ENCODE data around the gene BPIFB1. TPM values are rescaled to one million over a fixed set of nuclear protein-coding genes. Genes with fewer than 3 reads are reported as not detected.
A peak's percentile ranks its signal among the peaks of the same experiment; 100 is the strongest.

Gene BPIFB1
- total RNA-seq, 2 donors from 2014 or later: 0.24 to 0.26 TPM

DNA sequence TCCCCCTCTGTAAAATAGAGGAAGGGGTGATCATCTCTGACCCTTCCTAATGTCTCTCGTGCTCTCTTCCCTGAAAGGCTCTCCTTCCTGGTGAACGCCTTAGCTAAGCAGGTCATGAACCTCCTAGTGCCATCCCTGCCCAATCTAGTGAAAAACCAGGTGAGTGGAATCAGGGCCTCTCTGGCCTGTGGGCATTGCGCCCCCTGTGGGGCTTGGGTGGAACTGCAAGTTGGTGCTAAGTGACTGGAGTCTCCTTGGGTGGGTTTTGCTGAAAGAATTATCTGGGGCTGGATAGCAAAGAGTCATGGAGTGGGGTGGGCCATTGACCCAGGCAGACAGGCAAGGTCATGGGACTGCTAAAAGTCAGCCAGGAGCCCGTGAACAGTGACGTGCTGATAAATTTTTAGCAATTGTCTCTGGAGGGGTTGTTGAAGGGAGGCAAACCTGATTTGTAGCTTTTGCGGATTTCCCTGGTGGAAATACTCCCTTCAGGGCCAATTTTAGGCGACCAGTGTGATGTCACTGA, 8.9 kb downstream of the BPIFB1 start:
- Histone ChIP-seq H3K9me3 (ENCODE audit: control insufficient read depth, low read length) (no peaks in the 10 kb centered on the region), H3K27me3 (ENCODE audit: control insufficient read depth, insufficient read depth, low read length, poor library complexity, severe bottlenecking) (peaks cover 7% of the 10 kb centered on the region), H3K4me3 (ENCODE audit: low read length) (no peak overlapping the region), H3K27ac (ENCODE audit: low read depth, low read length) (no peak overlapping the region), H3K9ac (ENCODE audit: extremely low read depth, low read length, poor library complexity, severe bottlenecking) (no peak overlapping the region), H3K36me3 (ENCODE audit: control insufficient read depth, insufficient read depth, low read length) (no peaks in the 10 kb centered on the region), H3K4me1 (ENCODE audit: control insufficient read depth, insufficient read depth, low read length) (no peaks in the 10 kb centered on the region)
- Mint-ChIP-seq H3K4me1 (no peaks in the 10 kb centered on the region), H3K9me3 (no peaks in the 10 kb centered on the region), H3K27me3 (ENCODE audit: insufficient read depth) (peaks cover 28% of the 10 kb centered on the region), H3K27ac (no peak overlapping the region), H3K4me3 (no peak overlapping the region), H3K36me3 (ENCODE audit: low read depth) (no peaks in the 10 kb centered on the region)
- 40 to 59% methylated on average over 1 to 7 of the region's 7 CpGs for WGBS, 2 experiments (ENCODE audit: insufficient coverage in 1 of 2, insufficient read length in 1 of 2)
- peak; percentile 96 for DNase-seq
- TF ChIP-seq CTCF (conservative IDR thresholded peaks at IDR 0.05): peak; percentile 100

GRCh38 chr20:33296206-33296605, 13.2 kb downstream of the BPIFB1 start:
- H3K36me3 ChIP-seq (ENCODE audit: control insufficient read depth, insufficient read depth, low read length): no peaks in the 10 kb centered on the region
- H3K36me3 Mint-ChIP-seq (ENCODE audit: low read depth): no peaks in the 10 kb centered on the region
- no peak overlapping the region for H3K27ac ChIP-seq (ENCODE audit: low read depth, low read length)
- no peak overlapping the region for H3K27ac Mint-ChIP-seq
- peaks cover 34% of the 10 kb centered on the region for H3K27me3 Mint-ChIP-seq (ENCODE audit: insufficient read depth)
- no peak for TF ChIP-seq CTCF (conservative IDR thresholded peaks at IDR 0.05)
- no peaks in the 10 kb centered on the region for H3K9me3 ChIP-seq (ENCODE audit: control insufficient read depth, low read length)
- peaks cover 2% of the 10 kb centered on the region for H3K4me1 Mint-ChIP-seq
- DNase-seq: no peak
- no peaks in the 10 kb centered on the region for H3K9me3 Mint-ChIP-seq
- H3K9ac ChIP-seq (ENCODE audit: extremely low read depth, low read length, poor library complexity, severe bottlenecking): no peak overlapping the region
- H3K4me3 ChIP-seq (ENCODE audit: low read length): no peak overlapping the region
- no peaks in the 10 kb centered on the region for H3K4me1 ChIP-seq (ENCODE audit: control insufficient read depth, insufficient read depth, low read length)
- H3K4me3 Mint-ChIP-seq: no peak overlapping the region
- H3K27me3 ChIP-seq (ENCODE audit: control insufficient read depth, insufficient read depth, low read length, poor library complexity, severe bottlenecking): peaks cover 29% of the 10 kb centered on the region
- WGBS, 2 experiments (ENCODE audit: insufficient coverage in 1 of 2, insufficient read length in 1 of 2): 81 to 83% methylated on average over 3 of the region's 3 CpGs

DNA sequence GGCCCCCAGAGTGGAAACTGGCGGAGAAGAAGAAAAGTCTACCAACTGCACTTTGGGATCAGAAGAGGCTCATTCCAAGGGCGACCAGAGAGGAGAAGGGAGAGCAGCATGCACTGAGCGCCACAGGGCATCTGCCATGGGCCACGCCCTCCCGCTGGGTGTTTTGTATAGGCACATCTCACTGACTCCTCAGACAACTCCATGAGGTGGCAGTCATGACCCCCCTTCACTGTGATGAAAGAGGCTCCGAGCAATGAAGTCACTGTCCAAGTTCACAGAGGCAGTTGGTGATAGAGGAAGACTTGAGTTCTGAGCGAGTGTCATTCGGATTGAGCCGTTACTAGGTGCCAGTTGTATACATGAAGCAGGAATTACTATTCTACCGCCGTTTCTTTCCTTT, 15.4 kb downstream of the BPIFB1 start:
- no peak overlapping the region for H3K4me3 Mint-ChIP-seq
- TF ChIP-seq CTCF (conservative IDR thresholded peaks at IDR 0.05): no peak
- H3K9me3 Mint-ChIP-seq: no peaks in the 10 kb centered on the region

More for the DNA sequence above, 15.4 kb downstream of the BPIFB1 start:
- Mint-ChIP-seq H3K4me1 (peaks cover 2% of the 10 kb centered on the region), H3K27ac (no peak overlapping the region), H3K27me3 (ENCODE audit: insufficient read depth) (peaks cover 36% of the 10 kb centered on the region), H3K36me3 (ENCODE audit: low read depth) (no peaks in the 10 kb centered on the region)
- H3K27me3 ChIP-seq (ENCODE audit: control insufficient read depth, insufficient read depth, low read length, poor library complexity, severe bottlenecking): peaks cover 29% of the 10 kb centered on the region
- DNase-seq: peak; percentile 57
- no peak overlapping the region for H3K4me3 ChIP-seq (ENCODE audit: low read length)
- no peaks in the 10 kb centered on the region for H3K36me3 ChIP-seq (ENCODE audit: control insufficient read depth, insufficient read depth, low read length)
- no peaks in the 10 kb centered on the region for H3K4me1 ChIP-seq (ENCODE audit: control insufficient read depth, insufficient read depth, low read length)
- no peaks in the 10 kb centered on the region for H3K9me3 ChIP-seq (ENCODE audit: control insufficient read depth, low read length)
- H3K27ac ChIP-seq (ENCODE audit: low read depth, low read length): no peak overlapping the region
- 82 to 90% methylated on average over 7 to 11 of the region's 11 CpGs for WGBS, 2 experiments (ENCODE audit: insufficient coverage in 1 of 2, insufficient read length in 1 of 2)
- no peak overlapping the region for H3K9ac ChIP-seq (ENCODE audit: extremely low read depth, low read length, poor library complexity, severe bottlenecking)
